Measurements from ENCODE around the gene PRKAA2.

The PRKAA2 gene

DNA sequence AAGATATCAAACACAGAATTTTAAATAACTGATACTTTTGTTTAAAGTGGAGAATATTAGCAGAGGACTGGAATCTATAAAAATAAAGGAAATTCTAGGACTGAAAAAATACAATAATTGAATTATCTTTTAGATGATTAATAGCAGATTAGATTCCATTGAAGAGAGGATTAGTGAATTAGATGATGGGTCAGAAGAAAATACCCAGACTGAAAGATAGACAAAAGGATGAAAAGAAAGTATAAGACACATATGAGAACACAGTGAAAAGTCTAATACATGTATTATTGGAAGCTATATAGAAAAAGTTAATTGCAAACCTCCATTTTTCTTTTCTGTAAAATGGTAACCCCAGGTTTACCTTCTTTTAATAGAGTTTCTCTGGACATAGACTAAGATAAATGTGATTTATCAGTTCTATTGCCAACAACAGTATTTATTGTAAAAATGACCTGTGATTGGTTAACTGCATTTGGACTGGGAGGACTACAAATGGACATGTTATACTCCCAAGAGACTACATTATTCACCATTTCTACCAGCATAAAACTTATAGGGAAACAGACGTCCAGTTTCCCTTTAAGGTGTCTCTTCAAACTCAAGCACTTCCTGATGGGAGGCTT lies 11.0 kb downstream of the PRKAA2 start:
- no peak for DNase-seq

GRCh38 chr1:56658254-56658653 lies 13.1 kb downstream of the PRKAA2 start:
- no peak for DNase-seq

DNA sequence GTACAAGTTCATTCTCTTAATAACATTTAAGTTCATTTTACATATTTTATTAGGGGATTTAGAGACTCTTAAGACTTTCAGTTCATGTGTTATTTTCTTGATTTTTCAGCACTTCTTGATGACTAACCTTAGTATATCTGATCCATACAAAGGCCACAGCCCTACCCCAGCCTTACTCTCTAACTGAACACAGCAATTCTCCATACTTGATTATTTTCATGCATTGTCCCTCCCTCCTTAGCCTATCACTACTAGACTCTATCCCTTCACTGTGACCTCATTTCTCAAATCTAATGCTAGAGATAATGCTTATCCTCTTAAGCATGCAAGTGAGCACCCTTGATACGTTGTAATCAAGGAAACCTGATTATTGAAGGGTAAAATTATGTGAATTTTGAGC lies 15.2 kb downstream of the PRKAA2 start:
- no peak for DNase-seq

DNA sequence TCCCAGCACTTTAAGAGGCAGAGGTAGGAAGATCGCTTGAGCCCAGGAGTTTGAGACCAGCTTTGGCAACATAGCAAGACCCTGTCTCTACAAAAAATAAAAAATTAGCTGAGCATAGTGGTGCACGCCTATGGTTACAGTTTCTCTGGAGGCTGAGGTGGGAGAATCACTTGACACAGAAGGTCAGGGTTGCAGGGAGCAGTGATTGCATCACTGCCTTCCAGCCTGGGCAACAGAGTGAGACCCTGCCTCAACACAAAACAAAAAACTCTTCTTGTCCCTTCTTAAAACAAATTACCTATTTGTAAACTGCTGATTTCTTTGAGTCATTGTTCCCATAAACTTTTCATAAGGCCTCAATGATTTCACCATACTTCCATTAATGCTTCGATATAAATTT lies 18.7 kb downstream of the PRKAA2 start:
- no peak for DNase-seq

DNA sequence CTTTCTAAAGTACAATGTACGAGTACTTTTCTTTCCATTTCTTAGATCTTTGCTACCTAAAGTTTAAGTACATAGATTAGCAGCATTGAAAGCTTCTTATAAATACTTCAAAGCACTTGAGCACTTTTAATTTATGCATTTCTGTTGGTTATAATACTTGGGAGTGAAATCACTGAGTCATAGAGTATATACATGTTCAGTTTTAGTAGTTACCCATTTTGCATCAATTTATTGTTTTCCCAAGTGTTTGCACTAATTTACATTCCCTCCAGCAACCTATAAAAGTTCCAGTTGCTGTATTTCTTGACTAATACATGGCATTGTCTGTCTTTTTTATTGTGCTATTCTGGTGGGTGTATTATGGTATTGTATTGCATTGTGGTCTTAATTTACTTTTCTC lies 20.3 kb downstream of the PRKAA2 start:
- no peak for DNase-seq

DNA sequence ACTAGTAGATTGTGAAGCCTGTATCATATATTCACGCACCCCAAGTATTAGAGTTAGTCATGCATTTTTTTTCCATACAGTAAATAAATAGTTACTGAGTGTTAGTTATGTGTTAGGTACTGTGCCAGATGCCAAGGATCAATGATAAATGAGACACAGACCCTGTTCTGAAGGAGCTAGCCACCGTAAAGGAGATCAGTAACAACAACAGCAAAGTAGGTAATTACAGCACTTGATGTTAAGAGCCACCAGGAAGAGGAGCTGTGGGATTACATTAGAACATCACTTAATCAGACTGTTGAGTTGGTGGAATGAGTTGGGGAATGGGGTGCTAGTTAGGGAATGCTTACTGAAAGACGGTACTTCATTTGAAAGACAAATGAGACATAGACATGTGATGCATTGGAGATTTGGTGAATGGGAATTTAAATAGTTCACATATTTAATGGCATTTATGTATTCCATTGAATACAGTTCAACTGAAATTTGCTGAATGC lies 21.0 kb downstream of the PRKAA2 start:
- DNase-seq, result no peak

DNA sequence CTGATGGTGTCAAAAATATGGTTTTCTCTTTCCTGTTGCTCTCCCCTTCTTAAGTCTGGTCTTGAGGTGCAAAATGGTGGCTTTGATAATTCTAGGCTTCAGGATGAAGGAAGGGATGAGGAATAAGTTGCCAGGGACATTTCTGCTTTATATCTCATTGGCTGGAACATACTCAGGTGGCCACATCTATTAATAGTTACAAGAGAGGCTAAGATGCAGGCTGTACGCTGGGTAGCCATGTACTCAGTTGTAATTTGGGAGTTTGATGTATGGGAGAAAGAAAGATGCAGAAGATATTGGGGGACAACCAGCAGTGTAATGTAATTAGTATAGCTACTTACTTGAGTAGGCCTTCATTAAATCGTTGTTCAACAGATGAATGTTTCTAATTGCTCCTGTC lies 25.2 kb downstream of the PRKAA2 start:
- no peak for DNase-seq

- no peak for DNase-seq
These were observed 26.0 kb downstream of the PRKAA2 start for GRCh38 chr1:56671085-56671484.

DNA sequence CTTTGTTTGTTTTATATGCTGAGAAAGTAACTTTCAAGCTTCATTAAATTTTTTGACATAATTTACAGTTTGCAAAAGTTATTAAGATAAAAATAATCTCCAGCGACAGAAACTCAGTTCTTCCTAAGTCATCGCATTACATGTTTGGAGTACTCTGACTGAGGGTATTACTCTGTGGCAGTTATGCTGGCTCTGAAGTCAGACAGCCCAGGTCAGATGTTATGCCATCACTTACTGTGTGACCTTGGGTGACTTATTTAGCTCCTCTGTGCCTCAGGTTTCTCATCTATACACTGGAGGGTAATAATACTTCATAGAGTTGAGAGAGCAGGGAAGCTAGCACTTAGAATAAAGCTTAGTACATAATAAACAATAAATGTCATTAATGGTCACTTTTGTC lies 26.4 kb downstream of the PRKAA2 start:
- DNase-seq, result no peak

GRCh38 chr1:56672579-56672978 lies 27.5 kb downstream of the PRKAA2 start:
- no peak for DNase-seq

GRCh38 chr1:56675763-56676162 lies 30.6 kb downstream of the PRKAA2 start:
- no peak for DNase-seq

DNA sequence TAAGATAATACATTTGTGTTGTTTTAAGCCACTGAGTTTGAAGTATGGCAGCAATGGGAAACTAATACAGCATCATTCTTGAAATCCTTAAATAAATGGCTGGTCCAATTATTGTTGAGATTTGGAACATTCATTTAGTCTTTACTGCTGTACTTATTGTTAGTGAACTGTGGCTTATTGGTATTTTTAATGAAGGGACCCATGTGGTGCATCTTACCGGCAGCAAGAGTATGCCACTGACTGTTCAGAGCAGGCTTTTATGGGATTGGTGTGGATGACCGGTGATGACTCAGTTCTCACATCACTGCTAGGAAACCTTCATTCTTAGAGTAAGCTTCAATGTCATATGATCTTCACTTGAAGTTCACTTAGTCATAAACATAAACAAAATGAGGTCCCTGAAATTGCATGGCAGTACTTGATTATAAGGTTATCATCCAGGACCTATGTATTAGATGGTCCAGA lies 31.5 kb downstream of the PRKAA2 start:
- DNase-seq, result no peak

- no peak for DNase-seq
These were observed 38.5 kb downstream of the PRKAA2 start for GRCh38 chr1:56683569-56683968.

DNA sequence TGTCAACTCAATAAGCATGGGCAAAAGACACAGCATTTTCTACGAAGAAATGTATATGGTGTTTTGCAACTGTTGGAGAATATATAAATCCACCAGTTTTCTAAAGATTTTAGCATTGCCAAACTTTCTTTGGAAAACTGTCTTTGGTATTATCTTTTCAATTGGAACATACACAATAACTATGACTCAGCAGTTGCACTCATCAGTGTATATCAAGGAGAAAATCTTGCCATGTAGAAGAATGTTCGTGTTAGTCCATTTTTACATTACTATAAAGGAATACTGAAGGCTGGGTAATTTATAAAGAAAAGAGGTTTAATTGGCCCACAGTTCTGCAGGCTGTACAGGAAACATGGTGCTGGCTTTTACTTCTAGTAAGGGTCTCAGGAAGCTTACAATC lies 41.1 kb downstream of the PRKAA2 start:
- DNase-seq, result no peak

DNA sequence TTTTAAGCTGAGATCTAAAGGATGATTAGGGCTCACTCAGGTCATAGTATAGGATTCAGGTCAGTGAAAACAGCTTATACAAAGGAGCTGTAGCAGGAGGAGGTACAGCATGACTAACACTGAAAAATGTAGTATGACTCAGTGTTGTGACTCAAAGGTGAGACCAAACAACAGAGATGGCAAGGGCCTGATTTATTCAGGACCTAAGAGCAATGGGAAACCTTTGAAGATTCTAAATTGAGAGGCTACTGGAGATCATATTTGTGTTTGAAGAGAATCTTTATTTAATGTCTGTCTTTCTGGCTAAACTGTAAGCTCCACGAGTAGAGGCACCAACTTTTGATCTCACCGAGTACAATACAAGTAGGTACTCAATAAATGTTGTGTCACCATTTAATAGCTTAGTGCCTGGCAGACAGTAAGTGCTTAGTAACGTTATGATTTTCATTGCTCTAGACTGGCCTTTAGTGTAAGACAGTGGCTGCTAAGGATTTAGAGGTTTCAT lies 43.5 kb downstream of the PRKAA2 start:
- no peak for DNase-seq

- no peak for DNase-seq
These were observed 51.5 kb downstream of the PRKAA2 start for GRCh38 chr1:56696663-56697062.

DNA sequence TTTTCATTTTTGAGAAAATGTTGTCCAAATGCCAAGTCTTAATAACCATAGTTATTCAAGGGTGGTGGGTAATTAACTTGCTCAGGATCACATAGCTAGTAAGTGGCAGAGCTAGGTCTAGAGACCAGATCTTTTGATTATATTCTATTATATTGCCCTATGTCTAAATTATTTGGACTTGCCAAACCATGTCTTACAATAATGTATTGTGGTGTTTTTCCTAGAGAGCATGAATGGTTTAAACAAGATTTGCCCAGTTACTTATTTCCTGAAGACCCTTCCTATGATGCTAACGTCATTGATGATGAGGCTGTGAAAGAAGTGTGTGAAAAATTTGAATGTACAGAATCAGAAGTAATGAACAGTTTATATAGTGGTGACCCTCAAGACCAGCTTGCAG lies 58.6 kb downstream of the PRKAA2 start:
- no peak for DNase-seq

DNA sequence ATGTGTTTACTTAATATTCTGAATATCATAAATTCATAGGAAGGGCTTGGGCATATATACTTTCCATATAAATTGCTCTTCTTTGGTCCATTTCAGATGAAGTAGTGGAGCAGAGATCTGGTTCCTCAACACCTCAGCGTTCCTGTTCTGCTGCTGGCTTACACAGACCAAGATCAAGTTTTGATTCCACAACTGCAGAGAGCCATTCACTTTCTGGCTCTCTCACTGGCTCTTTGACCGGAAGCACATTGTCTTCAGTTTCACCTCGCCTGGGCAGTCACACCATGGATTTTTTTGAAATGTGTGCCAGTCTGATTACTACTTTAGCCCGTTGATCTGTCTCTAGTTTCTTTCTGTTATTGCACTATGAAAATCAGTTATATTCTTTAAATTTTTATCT lies 62.3 kb downstream of the PRKAA2 start:
- DNase-seq, result no peak

DNA sequence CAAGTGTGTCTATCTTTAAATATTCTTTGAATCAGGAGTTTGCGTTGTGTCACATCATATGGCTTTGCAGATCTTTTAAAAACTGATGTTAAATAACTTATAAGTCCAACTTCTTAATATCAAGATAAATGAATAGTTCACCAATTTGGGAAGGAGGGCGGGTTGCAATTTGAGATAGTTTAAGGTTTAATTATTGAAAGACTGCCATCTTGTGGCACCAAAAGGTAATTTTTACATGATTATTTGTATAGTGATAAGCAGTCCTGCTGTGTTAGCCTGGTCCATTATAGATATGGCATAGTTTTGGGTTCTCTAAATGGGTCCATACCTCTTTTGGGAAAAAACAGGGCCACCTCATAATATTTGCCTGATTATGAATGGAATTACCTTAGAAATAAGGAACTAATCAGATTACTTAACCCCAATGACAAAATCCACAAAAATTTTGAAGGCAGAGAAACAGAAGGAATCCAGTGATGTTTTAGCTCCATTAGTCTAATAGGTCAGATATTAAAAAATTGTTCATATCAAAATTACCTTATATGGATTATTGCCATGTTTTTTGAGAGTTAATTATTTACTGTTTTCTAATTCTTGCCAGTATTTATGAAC lies 64.3 kb downstream of the PRKAA2 start:
- peak; percentile 32 for DNase-seq

DNA sequence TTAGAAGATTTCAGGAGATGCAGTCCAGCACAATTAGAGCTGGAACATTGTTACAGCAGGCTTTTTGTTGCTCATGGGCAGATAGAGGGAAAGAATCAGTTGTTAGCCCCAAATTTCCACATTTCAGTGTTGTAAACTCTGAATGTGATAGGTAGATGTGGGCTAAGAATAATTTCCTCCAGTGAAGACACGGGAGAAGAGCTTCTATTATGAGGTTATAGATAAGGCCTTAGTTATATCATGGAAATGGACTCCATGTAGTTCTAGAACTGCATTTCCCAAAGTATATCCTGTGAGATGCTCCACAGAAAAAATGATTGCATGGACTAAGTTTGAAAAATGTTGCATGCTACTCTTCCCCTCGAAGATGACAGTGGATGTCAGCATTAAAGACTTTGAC lies 64.9 kb downstream of the PRKAA2 start:
- no peak for DNase-seq

DNA sequence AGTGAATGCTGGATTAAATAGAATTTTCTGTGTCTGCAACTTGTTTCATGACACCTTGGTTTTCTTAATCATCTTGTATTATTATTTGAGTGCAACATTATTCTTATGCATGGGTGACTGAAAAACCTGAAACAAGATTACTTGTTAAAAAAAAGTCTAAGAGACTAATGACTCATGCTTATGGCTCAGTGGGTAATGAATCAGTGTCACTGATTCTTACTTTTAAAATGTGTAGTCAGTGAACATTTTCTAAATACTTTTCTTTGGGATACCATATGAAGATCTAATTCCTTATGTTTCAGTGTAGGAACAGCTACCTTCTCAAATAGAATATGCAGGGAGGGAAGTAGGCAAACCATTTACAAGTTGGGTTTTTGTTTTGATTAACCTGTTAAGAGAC lies 65.5 kb downstream of the PRKAA2 start:
- DNase-seq, result no peak

- DNase-seq, result no peak
These were observed 67.0 kb downstream of the PRKAA2 start for GRCh38 chr1:56712150-56712549.

DNA sequence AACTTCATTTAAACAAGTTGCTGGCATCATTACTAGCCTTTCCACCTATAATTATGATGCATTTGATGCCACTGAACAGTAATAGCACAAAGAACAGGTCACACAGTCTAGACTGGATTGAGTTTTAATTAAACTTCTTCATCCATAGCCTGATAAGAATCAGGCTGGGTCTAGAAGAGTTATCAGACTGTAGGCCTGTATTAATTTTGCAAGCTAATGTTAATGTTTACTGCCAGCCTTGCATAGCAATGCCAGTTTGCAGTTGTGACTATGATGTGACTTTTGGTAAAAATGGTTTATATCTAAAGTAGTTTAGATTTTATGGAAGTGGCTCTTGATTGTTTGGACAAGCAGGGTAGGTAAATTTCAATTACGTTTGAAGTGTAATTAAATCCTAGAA lies 68.0 kb downstream of the PRKAA2 start:
- no peak for DNase-seq

DNA sequence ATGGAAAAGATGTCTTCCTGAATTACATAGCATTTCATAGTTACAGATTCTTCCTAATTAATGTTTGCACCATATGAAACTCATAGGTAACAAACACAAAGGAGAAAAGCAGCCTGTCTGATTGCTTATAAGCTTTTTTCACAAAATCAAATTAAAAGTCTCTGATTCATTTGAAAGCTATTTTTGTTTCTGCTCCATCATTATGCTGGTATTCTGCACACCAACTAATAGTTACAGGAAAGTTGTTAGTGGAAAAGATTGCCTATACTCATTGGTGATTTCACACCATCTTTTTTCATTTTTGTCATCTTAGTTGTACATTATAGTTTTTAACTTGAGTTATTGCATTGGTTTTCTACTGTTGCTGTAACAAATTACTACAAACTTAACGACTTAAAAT lies 70.0 kb downstream of the PRKAA2 start:
- DNase-seq, result no peak

GRCh38 chr1:56719171-56719570 lies 74.1 kb downstream of the PRKAA2 start:
- no peak for DNase-seq
